PC-9 (cell line): ENCODE data around the gene RPS19BP1. TPM values are rescaled to one million over a fixed set of nuclear protein-coding genes. Genes with fewer than 3 reads are reported as not detected.

Experiments used
- BruUV-seq: library from RNA; stranded (reverse); fragments of 400-500 nt; replicated peaks from 2 replicates; lab custom pipeline; 2021; lab: Mats Ljungman, UMichigan
- CTCF ChIA-PET: fragments of 300-600 bp; sonication (Branson Sonifier 250); formaldehyde crosslinking; loops from one replicate; lab custom pipeline; 2022; ENCODE audit warnings: antibody characterized with exemption; lab: Charles Lee
- POLR2A ChIA-PET: fragments of 300-600 bp; sonication (Branson Sonifier 250); formaldehyde crosslinking; loops from one replicate; lab custom pipeline; 2022; ENCODE audit warnings: antibody characterized with exemption; ENCODE audit not compliant: unreplicated experiment; lab: Charles Lee
- DNase-seq, 2 experiments: peaks; one replicate each; pipeline versions ENCODE4 v3.0.0 to v3.0.0-alpha.2; 2015 to 2022; ENCODE audit warnings: mixed read lengths in 1 of 2
- H2AFZ ChIP-seq: fragments of 200-600 bp; sonication (generic); 2 replicates; pipeline ENCODE4 v1.8.1; 2017; ENCODE audit warnings: antibody characterized with exemption
- H3F3A ChIP-seq: fragments of 200-600 bp; sonication (generic); 2 replicates; pipeline ENCODE4 v1.8.1; 2017; ENCODE audit warnings: antibody characterized with exemption, mild to moderate bottlenecking, low read depth; ENCODE audit not compliant: insufficient read depth
- H3K27ac ChIP-seq: fragments of 200-600 bp; sonication (generic); 2 replicates; pipeline ENCODE4 v1.6.1; 2016; ENCODE audit warnings: mixed run types
- H3K27me3 ChIP-seq: fragments of 200-600 bp; sonication (generic); 2 replicates; pipeline ENCODE4 v1.6.1; 2016; ENCODE audit warnings: low read depth, mixed run types; ENCODE audit not compliant: insufficient read depth
- H3K36me3 ChIP-seq: fragments of 200-600 bp; sonication (generic); 2 replicates; pipeline ENCODE4 v1.6.1; 2016; ENCODE audit warnings: low read depth, mixed run types
- H3K4me1 ChIP-seq: fragments of 200-600 bp; sonication (generic); replicated peaks from 2 replicates; pipeline ENCODE4 v1.6.1; 2016; ENCODE audit warnings: mixed run types; ENCODE audit not compliant: insufficient read depth
- H3K4me2 ChIP-seq: fragments of 200-600 bp; sonication (generic); 2 replicates; pipeline ENCODE4 v1.6.1; 2017; ENCODE audit warnings: mixed run types
- H3K4me3 ChIP-seq: fragments of 200-600 bp; sonication (generic); 2 replicates; pipeline ENCODE4 v1.6.1; 2016; ENCODE audit warnings: mixed run types
- H3K79me2 ChIP-seq: fragments of 200-600 bp; sonication (generic); 2 replicates; pipeline ENCODE4 v1.6.1; 2017; ENCODE audit warnings: low read depth, mixed run types
- H3K9me2 ChIP-seq: fragments of 200-600 bp; sonication (generic); 2 replicates; pipeline ENCODE4 v1.8.1; 2017; ENCODE audit warnings: mild to moderate bottlenecking; ENCODE audit not compliant: insufficient read depth
- H3K9me3 ChIP-seq: fragments of 200-600 bp; sonication (generic); 2 replicates; pipeline ENCODE4 v1.8.1; 2016; ENCODE audit warnings: low read depth; ENCODE audit not compliant: insufficient read depth
- H4K20me1 ChIP-seq: fragments of 200-600 bp; sonication (generic); 2 replicates; pipeline ENCODE4 v1.8.1; 2017; ENCODE audit not compliant: insufficient read depth
- EZH2 ChIP-seq: fragments of 200-600 bp; sonication (generic); IDR thresholded peaks from 2 replicates; pipeline ENCODE4 v1.8.0; 2017; ENCODE audit warnings: antibody characterized with exemption, low read depth
- intact Hi-C: fragments of 100-400 bp; cut with micrococcal nuclease; formaldehyde crosslinking; loops from one replicate; pipeline ENCODE4 v1.10.0; 2022; ENCODE audit not compliant: unreplicated experiment
- total RNA-seq: library from RNA; stranded (reverse); gene quantifications from 2 replicates; pipeline ENCODE4 v1.2.3, GENCODE V29; 2021
- TF ChIP-seq, protein P1 (sequence below): fragments of 200-600 bp; sonication (generic); conservative IDR thresholded peaks from 2 replicates; pipeline ENCODE4 v1.6.1; 2017; ENCODE audit warnings: mixed run types, antibody characterized with exemption, mild to moderate bottlenecking, moderate library complexity

Gene RPS19BP1
- total RNA-seq, 1 experiment from 2014 or later: 60.7 TPM

DNA sequence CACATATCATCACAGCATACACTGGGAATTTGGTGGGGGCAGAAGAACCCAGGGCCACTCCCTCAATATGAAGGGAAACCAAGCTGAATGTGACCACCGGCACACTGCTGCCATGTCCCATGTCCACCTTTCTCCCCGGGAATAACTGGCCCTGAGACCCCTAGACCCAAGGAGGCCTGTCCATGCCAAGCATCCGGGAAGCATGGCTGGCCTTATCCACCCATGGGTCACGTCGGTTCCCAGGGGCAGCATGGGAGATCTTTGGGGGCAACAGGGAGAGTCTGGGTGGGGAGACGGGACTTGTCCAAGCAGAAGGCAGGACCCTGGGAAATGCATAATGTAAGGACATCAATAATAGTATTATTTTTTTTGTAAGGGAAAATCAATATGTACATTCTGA, 40.9 kb downstream of the RPS19BP1 start:
- Histone ChIP-seq H4K20me1 (no peaks in the 10 kb centered on the region), H2AFZ (no peak overlapping the region), H3F3A (peaks cover 3% of the 10 kb centered on the region; the same call in 1 of the 2 replicates), H3K79me2 (no peaks in the 10 kb centered on the region), H3K4me1 (no peaks in the 10 kb centered on the region), H3K27me3 (no peaks in the 10 kb centered on the region), H3K9me2 (no peaks in the 10 kb centered on the region), H3K4me2 (no peak overlapping the region), H3K4me3 (no peak overlapping the region), H3K27ac (no peak overlapping the region), H3K9me3 (no peaks in the 10 kb centered on the region), H3K36me3 (no peaks in the 10 kb centered on the region)
- no peak for TF ChIP-seq EZH2
- TF ChIP-seq, protein P1, sequence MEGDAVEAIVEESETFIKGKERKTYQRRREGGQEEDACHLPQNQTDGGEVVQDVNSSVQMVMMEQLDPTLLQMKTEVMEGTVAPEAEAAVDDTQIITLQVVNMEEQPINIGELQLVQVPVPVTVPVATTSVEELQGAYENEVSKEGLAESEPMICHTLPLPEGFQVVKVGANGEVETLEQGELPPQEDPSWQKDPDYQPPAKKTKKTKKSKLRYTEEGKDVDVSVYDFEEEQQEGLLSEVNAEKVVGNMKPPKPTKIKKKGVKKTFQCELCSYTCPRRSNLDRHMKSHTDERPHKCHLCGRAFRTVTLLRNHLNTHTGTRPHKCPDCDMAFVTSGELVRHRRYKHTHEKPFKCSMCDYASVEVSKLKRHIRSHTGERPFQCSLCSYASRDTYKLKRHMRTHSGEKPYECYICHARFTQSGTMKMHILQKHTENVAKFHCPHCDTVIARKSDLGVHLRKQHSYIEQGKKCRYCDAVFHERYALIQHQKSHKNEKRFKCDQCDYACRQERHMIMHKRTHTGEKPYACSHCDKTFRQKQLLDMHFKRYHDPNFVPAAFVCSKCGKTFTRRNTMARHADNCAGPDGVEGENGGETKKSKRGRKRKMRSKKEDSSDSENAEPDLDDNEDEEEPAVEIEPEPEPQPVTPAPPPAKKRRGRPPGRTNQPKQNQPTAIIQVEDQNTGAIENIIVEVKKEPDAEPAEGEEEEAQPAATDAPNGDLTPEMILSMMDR: no peak
- POLR2A ChIA-PET: interaction anchor here (0.6 kb wide), 1 partner anchor 28 kb away, joined by 4 read pairs; no protein-coding TSS in a partner anchor
- BruUV-seq: no TSS peak
- CTCF ChIA-PET: interaction anchor here (0.6 kb wide), 1 partner anchor 28 kb away, joined by 7 read pairs; no protein-coding TSS in a partner anchor
- intact Hi-C loops: no loop called here
- DNase-seq: no peak

DNA sequence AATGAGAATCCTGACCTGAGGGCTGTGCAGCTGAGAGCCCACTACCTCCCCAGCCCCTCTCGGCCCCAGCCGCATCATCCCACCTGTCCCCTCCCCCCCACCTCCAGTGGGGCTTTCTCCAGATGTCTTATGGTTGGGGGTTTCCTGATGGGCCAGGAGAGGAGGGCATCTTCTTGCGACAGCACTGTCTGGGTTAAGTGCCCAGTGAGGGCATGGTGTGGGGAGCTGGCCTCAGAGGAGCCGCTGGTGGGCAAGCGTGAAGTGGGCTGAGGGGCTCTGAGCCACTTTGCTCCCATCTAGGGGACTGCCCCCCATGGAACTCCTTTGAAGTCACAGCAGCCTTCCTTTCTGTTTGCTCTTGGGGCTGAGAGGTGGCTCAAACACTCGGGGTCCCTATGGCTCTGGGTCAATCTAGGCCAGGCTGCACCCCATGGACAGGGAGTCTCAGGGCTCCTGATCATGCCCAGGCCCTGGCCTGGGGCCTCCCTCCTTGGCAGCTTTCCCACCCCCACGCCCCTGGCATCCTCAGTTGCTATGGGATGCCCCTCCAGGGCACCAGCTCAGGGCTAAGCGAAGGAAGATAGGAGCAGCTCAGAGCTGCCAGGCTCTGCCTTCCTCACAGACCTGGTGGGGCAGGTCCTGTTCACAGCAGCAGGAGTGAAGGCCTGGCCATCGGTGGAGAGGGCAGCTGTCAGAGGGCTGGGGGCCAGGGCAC, 41.4 kb downstream of the RPS19BP1 start:
- H3K27me3 ChIP-seq: no peaks in the 10 kb centered on the region
- peaks cover 3% of the 10 kb centered on the region; the same call in 1 of the 2 replicates for H3F3A ChIP-seq
- intact Hi-C loops: no loop called here
- no peaks in the 10 kb centered on the region for H4K20me1 ChIP-seq
- no TSS peak for BruUV-seq
- H3K9me3 ChIP-seq: no peaks in the 10 kb centered on the region
- no peaks in the 10 kb centered on the region for H3K79me2 ChIP-seq
- TF ChIP-seq EZH2: no peak
- TF ChIP-seq, protein P1: no peak
- no peaks in the 10 kb centered on the region for H3K4me1 ChIP-seq
- H3K27ac ChIP-seq: no peak overlapping the region
- H3K36me3 ChIP-seq: no peaks in the 10 kb centered on the region
- H2AFZ ChIP-seq: no peak overlapping the region
- H3K4me2 ChIP-seq: no peak overlapping the region
- H3K4me3 ChIP-seq: no peak overlapping the region
- CTCF ChIA-PET: interaction anchor here (0.5 to 0.6 kb wide), 2 partner anchors 27 kb away, joined by 5 to 7 read pairs; no protein-coding TSS in a partner anchor
- DNase-seq: no peak
- H3K9me2 ChIP-seq: no peaks in the 10 kb centered on the region
- POLR2A ChIA-PET: interaction anchor here (0.6 to 1.0 kb wide), 4 partner anchors 11 to 92 kb away, joined by 4 to 12 read pairs (median 4); partner anchors contain the start of genes MIEF1 and TAB1

DNA sequence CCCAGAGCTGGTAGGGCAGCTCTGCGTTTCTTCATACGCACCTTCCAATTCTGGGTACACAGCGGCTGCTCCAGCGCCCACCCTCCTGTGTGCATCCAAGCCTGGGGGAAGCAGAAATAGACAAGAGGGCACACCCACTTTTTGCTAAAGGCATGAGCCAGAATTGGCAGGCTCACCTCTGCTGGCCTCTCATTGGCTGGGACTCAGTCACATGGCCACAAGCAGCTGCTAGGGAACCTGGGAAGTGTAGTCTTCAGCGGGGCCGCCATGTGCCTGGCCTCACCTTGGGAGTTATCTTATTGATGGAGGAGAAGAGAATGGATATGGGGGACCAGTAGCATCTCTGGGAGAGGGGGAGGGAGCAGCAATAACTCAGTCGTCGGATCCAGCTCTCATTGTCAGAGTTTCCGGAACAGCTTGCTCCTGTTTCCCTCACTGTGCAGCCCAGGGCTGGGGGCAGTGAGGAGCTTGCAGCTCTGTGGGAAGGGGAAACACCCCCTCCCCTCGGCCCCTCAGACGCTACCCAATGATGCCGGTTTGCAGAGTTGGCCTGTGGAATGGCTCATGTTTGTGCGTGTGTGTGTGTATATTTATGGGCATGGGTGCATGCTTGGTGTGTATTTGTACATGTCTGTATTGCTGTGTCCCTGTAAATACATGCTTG, 42.3 kb downstream of the RPS19BP1 start:
- H3K27me3 ChIP-seq: no peaks in the 10 kb centered on the region
- no peaks in the 10 kb centered on the region for H3K4me1 ChIP-seq
- H2AFZ ChIP-seq: no peak overlapping the region
- H3K79me2 ChIP-seq: no peaks in the 10 kb centered on the region
- no peak overlapping the region for H3K27ac ChIP-seq
- no peaks in the 10 kb centered on the region for H4K20me1 ChIP-seq
- no peaks in the 10 kb centered on the region for H3K36me3 ChIP-seq
- H3K9me2 ChIP-seq: no peaks in the 10 kb centered on the region
- no peak for TF ChIP-seq EZH2
- TF ChIP-seq, protein P1: no peak
- ChIA-PET CTCF (interaction anchor here (0.5 kb wide), 1 partner anchor 28 kb away, joined by 5 read pairs; no protein-coding TSS in a partner anchor), POLR2A (interaction anchor here (0.5 to 1.0 kb wide), 5 partner anchors 10 to 37 kb away, joined by 3 to 12 read pairs (median 5); partner anchors contain the start of gene MIEF1)
- BruUV-seq: no TSS peak
- DNase-seq: peak; percentile 68 to 76
- no peak overlapping the region for H3K4me3 ChIP-seq
- no peaks in the 10 kb centered on the region for H3K9me3 ChIP-seq
- H3F3A ChIP-seq: peaks cover 3% of the 10 kb centered on the region; the same call in 1 of the 2 replicates
- intact Hi-C loops: no loop called here
- H3K4me2 ChIP-seq: peak overlapping the region; percentile 18; the same call in 1 of the 2 replicates
